GM03348 (cell line): ENCODE results near the gene DNAI1.

ENCODE experiments used
- DNase-seq: peaks from one replicate; pipeline ENCODE4 v3.0.0; 2012; ENCODE audit warnings: low spot score

DNAI1 gene

DNA sequence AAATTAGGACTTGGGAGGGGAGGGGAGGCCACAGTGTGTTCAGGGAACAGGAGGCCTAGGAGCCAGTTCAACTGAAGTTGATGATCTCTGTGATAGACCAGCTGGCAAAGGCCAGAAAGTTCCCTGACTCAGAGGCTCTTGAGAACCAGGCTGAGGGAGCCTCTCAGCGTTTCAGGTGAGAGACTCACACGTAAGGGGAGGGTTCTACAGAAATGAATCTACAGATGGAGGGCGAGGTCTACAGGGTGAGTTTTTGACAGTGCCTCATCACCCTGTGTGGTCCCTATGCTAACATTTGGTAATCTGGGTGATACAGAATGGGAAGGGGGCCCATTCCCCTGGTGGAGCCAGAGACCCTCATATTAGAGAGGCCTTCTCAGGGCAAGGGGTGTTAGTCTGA lies 32.2 kb downstream of the DNAI1 start:
- no peak for DNase-seq

DNA sequence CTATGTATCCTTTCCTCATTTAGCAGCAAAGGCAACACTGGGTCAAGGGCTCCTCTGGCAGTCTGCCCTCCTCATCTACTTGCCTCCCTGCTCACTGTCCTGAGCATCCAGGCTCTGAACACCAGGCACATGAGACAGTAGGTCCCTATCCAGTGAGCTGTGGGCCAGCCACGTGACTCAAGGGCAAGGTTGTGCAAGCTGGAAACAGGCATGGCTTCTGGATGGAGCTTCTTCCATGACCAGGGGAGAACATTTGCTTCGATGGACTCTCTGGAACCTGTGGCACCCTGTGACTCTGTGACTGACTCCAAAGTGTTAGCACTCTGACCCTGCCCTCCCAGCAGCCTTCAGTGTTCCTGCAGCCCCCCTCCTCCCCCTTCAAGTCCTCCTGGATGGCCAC lies 33.0 kb downstream of the DNAI1 start:
- DNase-seq, result no peak

DNA sequence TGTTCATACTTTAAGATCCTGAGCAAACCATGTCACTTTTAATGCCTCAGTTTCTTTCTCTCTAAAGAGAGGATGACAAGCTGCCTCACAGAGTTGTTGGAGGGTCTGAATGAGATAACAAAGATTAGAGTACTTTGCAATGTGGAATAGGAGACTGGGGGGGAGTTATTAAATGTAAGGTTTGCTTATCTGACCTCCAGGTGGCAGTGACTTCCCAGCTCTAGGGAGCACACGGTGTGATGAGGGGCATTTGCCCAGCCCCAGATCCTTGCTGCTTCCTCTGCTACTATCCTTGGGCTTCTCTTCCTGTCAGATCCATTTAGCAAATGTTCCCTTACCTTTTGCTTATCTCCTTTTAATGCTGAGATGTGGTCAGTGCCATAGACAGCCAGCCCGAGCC lies 33.4 kb downstream of the DNAI1 start:
- DNase-seq, result no peak

DNA sequence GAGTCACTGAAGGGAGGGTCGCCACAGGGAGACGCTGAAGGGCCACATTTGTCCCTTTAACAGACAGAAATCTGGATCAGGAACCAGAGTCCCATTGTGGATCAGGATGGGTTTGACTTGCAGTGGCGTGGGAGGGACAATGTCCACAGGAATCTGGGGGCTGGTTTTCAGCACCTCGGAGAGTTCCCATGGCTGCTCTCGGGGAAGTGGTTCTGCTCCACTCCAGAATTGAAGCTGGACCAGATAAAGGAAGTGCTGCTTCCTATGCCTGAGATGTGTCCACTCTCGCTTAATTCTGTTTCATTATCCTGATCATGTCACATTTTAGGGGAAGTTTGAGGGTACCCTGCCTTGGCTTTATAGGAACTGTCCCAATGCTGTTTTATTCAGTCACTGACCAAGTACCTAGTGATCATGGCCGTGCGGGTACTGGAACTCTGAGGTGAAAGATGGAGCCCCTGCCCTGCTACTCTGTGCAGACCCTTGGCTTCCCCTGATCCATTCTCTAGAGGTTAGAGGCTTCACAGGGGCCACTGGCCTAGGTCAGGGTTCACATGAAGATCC lies 35.4 kb downstream of the DNAI1 start:
- DNase-seq, result peak; percentile 77

DNA sequence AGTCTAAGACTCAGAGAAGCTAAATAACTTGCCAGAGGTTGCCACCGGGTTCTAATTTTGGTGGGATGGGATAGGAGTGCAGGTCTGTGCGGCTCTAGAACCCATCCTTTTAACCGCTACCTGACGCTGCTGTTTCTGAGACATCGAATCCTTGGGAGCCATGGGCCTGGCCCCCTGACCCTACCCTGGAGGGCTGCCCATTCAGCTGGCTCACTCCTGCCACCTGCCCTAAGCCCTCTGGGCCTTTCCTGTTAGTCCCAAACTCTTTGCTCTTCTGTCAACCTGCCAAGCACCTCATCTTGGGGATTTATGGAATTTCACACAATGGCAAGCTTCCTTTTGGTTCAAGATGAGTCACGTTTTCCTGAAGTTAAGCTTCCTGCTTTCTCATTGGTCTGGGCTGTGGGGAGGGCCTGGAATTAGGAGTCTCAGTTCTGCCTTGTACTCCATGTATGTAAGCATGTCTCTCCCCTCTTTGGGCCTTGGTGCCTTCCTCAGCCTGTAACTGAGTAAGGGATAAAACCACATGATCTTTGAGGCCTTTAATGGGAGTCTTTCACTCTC lies 37.6 kb downstream of the DNAI1 start:
- DNase-seq, result no peak

DNA sequence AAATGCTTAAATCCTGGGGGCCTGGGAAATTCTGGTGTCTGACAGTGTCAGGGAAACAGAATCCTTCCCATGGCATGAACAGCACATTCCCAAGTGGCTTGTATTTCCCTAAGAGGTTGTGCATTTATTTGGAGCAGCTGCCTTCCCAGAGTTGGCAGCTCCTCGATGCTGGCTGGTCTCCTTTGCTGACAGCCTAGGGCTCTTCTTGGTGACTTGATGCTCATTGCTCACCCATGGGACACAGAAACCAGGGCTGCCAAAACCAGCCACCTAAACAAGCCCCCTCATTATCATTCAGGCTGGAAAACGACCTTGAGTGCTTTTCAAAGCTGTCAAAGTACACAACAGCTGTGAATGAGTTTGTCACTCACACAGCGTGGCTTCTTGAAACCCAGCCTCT lies 39.9 kb downstream of the DNAI1 start:
- no peak for DNase-seq

DNA sequence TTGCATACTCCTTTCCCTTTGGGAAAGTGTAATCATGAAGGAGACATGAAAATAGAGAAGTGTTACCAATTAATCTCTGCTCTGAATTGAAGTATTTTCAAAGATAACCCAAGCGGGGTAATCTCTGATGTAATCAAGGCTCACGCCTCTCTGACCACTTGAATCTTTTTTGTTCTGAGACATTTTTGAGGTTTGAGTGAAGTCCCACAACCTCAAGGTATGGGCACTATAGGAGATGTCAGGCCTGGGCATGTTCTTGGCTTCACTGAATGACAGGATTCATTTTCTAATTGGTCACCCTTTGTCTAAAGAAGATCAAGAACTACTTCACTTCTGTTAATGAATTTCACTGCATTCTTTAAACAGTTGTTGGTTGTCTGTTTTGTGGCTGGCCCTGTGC lies 40.5 kb downstream of the DNAI1 start:
- no peak for DNase-seq

DNA sequence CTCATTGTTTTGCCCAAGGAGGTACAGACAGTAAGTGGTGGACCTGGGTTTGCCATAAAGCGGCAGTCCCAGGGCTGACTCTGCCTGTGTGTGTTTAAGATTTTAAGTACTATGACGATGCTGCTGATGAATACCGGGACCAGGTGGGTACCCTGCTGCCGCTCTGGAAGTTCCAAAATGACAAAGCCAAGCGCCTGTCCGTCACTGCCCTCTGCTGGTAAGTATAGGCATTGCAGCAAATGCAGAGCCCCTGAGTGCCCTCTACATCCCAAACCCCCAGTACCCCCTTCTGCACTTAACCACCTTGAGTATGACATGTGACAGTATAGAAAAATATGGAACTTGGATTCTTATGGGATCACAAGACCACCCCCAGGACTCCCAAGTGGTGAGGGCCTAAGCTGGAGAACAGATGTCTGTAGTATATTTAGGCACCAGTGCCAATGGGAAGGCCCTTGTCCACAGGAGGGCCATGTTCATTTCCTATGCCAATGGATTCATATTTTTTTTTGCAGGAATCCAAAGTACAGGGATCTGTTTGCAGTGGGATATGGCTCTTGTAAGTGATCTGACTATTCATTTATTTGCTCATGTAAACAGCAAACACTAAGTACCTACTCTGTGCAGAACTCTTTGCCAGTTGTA lies 42.1 kb downstream of the DNAI1 start:
- DNase-seq, result peak; percentile 76

DNA sequence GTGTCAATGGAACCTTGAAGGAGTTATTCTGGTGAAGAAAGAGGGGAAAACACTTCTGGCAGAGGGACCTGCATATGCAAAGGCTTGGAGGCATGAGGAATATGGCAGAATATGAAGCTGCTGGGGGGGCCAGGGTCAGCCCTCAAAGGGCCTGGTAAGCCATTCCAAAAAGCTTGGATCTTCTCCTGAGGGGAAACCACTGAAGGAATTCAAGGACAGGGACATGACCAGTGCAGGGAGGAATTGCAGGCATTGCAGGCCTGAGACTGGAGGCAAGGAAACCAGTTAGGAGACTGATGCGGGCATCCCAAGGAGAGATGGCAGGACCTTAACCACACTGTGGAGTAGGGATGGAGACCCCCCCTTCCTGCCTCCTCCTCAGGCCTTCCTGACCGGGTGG lies 42.8 kb downstream of the DNAI1 start:
- DNase-seq, result no peak

DNA sequence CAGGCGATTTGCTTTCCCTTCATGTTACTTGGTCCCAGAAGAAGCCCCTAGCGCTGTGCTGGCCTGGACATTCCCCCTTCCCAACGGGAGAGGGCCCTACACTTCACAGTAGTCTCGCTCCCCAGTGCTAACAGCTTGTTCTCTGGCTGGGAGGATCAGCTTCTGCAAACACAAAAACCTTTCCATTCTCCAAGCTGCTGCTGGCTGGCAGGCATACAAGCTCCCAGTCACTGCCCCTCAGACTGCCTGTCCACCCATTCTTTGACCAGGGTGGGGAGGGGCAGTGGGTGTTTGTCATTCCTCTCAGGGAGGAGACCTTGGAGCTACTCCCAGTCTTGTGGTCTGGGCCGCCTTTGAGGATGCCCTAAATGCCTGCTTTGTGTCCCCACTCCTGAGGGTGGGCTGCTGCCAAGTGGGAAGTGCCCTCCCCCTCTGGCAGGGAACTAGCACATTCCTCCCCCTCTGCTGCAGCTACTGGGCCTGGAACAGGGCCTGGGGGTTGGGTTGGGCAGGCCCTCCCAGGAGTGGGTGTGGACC lies 43.4 kb downstream of the DNAI1 start:
- peak; percentile 77 for DNase-seq

DNA sequence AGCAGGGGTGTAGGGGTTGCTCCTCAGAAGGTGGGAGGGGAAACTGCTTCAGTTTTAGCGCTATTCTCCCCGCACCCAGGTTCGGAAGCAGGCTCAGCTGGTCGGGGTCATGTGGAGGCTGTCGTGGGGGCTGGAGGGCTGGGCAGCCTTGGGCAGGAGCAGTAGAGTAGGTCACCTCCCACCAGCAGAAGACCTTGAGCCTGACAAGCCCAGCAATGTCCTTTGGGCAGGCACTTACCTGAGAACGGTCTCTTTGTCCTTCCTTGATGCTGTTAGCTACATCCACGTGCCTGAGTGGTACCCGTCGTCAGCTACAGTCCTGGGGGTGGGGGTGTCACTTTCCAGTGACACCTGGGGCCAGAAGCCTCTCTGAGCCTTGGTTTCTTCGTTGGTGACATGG lies 43.9 kb downstream of the DNAI1 start:
- DNase-seq, result no peak

DNA sequence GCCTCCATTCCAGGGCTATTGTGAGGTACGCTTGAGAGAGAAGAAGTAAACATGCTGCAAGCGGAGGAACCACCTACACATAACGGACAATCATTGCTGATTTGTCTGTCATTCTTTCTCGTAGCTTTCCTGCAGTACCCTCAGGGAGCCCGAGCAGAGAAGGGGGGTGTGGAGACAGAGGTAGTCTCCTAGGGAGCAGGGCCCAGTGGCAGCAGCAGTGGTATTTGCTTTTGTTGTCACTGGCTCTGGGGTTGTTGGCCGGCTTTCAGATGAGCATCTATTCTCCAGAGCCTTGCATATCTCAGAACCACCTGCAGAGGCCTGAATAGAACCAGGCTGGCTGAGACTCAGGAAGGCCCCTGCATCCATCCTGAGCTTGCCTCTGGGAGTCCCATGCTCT lies 44.3 kb downstream of the DNAI1 start:
- no peak for DNase-seq

DNA sequence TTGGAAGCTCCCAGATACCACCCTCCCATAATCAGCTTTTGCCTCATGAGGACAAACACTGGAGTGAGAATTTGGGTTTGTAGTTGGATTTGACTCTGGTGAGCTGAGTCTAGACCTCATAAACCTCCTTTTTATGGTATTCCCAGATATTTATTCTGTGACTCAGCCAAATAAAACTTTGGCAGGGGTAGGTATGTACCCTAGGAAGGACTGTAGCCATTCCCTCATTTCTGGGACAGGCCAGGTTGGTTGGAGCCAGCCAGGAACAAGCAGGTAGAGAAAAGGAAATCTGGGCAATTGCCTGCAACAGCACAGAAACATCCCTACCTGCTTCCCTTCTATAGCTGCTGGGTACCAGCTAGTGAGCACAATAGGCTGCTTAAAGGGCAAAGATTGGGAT lies 44.8 kb downstream of the DNAI1 start:
- no peak for DNase-seq

DNA sequence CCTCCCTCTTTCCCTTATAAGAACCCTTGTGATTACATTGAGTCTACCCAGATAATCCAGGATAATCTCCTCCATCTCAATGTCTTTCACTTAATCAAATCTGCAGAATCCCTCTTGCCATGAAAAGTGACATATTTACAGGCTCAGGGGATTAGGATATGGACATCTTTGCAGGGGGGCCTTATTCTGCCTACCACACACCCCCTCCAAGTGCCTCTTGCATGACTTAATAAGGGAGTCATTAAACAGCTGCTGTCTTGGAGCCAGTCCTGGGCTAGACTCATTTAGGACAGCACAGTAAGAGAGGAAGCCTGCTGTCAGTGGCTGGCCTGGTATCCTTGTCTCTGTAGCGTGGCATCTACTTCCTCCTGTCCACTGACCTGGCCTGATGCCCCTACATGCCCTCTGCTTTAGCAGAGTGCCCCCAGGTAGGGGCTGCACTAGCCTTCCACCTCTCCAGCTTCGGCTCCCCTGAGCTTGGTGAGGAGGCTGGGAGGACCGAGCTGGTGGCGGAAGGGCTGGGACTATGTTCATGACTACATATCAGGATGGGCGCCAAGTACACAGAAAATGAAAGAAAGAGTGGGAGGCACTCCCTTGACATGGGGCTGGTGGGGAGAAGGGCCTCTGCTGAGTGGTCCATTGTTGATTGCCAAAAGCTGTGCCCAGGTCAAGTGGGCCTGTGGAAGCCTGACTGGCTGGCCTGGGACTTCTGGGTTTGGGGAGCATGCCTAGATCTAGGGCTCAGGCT lies 46.9 kb downstream of the DNAI1 start:
- DNase-seq, result no peak

DNA sequence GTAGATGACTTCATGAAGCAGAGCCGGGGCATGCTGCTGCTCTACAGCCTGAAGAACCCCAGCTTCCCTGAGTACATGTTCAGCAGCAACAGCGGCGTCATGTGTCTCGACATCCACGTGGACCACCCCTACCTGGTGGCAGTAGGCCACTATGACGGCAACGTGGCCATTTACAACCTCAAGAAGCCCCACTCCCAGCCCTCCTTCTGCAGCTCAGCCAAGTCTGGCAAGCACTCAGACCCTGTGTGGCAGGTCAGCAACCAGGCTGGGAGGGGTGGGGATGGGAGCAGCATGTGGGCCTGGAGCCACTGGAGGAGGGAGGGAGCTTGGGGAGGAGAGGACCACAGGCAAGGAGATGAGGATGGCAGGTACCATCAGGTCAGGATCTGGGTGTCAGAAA lies 48.0 kb downstream of the DNAI1 start:
- no peak for DNase-seq

DNA sequence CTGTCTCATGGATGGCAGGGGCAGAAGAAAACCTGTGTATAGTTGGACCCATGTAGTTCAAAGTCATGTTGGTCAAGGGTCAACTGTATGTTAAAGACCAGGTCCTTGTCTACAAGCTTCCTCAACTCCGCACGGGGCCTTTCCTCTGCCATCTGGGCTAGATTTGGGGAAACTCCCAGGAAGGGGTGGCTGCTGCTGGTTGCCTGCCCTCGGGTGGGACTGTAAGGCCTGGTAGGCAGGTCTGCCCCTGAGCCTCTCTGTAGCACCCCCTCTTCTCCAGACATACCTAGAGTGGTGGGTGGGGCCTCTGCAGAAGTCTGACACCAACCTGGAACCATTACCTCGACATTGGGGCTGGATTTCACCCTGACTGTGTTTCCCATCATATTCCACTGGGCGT lies 49.0 kb downstream of the DNAI1 start:
- DNase-seq, result no peak

DNA sequence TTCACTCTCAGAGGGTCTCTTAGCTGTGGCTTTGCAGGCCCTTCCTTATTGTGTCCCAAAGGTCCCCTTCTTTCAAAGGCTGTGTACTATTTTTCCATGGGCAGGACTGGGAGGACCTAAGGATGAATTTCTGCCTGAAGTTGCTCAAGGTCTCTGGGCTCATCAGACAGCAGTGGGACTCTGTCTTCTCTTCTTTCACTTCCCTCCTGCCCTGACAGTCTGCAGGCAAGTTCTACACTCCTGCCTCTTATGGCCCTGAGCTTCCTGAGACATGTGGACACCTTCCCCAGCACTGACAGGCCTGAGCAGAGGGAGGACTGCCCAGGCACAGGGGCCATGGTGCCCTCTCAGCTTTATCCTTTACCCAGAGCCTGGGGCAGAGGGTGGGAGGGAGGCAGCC lies 49.4 kb downstream of the DNAI1 start:
- no peak for DNase-seq

DNA sequence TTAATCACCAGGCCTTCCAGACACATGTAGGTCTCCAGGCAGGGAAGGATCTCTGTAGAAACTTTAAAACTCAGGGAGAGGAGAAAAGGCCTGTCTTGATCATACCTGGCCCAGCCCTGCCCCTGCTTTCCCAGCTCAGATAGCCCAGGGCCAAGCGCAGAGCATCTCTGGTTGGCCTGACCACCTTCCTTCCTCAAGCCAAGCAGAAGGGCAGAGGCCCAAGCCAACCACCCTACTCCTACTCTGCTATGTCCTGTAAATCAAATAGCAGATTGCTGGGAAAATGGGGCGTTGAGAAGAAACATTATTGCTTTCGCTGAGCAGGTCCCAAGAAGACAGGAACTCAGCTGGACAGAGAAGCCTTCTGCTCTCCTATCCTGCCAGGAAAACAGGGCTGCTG lies 49.9 kb downstream of the DNAI1 start:
- no peak for DNase-seq

DNA sequence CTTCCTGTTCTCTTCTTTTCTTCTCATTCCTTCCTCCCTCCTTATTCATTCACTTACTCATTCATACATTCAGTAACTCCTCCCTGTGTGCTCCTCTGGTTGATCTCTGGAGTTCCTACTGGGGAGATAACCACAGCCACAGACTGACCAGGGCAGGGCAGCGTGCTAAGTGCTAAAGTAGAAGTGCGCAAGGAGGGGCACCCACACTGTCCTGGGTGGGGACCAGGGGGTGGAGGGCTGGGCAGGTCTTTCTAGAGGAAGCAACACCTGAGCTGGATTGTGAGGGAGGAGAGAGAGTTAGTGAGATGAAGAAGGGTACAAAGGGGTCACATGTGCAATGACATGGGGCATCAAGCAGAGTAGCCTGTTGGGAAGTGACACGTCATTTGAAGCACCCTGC lies 50.3 kb downstream of the DNAI1 start:
- no peak for DNase-seq

DNA sequence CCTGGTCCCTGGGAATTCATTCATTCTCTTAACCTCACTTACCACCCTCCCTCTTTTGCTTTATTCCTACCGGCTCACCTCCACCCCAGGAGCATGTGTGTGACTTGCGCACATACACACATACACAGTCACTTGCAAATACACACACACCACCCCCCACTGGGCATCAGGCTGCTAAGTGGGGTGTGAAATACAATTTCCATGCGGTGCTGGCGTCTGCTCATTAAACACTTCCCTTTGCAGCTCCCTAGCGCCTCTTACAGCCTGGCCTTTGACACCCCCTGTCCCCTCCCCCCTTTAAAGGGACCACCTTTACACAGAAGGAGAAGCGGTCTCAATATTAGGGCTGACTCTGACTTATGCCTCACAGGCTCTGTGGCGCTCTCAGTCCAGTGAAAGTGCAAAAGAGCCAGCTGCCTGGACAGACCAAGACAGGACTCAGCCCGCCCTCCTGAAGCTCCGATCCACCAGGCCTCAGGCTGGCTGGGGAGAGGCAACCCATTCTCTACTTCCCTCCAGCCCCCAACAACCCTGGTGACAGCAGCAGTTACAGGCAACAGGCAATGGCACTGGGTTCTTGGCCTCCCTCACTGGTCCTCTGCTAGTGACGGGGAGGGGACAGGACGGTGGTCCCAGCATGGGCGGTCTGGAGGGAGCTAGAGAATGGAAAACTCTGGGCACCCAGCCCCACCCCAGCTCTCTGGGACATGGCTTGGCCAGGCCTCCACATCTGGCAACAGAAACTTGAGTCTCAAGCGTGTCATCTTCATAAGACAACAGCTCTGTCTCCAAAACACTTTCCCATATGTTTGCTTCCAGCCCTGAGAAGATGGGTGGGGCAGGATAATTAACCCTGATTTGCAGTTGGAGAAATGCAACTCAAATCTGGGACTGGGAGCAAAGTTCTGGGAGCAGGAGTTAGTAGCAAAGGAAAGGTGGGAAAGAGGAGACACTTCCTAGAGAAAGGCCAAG lies 52.2 kb downstream of the DNAI1 start:
- no peak for DNase-seq

DNA sequence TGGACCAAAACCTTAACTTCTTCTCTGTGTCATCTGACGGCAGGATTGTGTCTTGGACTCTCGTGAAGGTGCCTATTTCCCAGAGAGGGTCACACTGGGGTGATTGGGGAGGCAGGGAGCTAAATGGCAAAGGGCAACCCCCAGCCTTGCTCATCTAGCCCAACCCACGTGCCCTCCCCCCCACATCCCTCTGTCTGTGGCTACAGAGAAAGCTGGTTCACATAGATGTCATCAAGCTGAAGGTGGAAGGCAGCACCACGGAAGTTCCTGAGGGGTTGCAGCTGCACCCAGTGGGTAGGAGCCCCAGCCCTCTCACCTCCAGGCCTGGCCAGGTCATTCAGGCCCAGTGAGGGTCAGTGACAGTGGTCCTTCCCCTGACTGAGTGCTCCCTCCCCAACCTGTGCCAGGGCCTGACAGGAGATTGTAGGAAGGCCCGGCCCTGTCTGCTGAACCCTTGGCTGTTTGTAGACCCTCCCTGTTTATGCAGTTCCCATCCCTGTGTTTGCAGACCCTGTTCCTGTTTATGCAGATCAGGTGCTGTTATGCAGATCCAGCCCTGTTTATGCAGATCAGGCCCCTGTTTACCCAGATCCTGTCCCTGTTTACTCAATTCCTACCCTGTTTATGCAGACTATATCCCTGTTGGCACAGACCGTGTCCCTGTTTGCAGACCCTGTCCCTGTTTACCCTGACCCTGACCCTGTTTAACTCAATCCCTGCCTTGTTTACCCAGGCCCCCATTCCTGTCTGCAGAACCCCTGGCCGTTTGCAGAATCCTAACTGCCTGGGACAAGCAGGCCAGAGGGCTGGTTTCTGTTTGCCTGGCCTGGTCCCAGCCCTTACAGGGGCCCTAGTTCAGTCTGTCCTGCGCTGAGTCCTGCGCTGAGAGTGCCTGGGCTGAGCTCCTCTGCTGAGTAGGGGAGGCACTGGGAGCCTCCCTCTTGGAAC lies 53.8 kb downstream of the DNAI1 start:
- DNase-seq, result no peak
